ENCODE measurements around the gene FANCI.

DNA sequence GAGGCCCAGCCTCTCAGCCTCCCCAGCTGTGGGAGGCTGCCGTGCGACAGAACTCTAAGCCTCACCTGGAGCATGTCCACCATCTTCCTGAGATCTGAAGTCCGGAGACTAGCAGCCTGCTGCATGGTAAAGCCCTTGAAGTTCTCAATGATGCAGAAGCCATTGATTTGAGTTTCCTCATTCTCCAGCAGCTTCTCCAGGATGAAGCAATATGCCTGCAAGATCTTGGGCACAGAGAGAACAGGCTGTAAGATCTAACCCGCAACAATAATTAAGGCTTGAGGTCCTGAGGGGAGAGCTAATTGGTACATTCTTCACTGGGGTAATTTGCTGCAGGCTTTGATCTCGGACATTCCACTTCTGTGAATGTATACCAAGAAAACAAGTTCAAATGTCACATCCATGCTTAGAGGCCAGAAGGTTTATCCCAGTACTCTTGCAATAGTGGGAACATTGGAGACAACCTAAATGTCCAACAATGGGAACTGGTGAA, 32.1 kb upstream of the FANCI start:
- TF ChIP-seq CTCF (IDR thresholded peaks at IDR 0.05) (no peak), EZH2 (IDR thresholded peaks at IDR 0.05) (no peak)

Data from neural progenitor cell (in vitro differentiated cells).